Skin of body (tissue), 2 donors: ENCODE data around the gene PDCD6IP. TPM values are rescaled to one million over a fixed set of nuclear protein-coding genes. Genes with fewer than 3 reads are reported as not detected.
"Not testable (repeated sequence)": the region's sequence is repeated elsewhere in the genome, so short reads cannot be mapped to it uniquely, and the experiment has no call there.

ENCODE experiments used
- DNase-seq: peaks from one replicate; lab custom pipeline; 2025; lab: John Stamatoyannopoulos, UW
- total RNA-seq: library from RNA; depleted of rRNA; stranded (reverse); fragments of >200 nt; gene quantifications from one replicate; pipeline ENCODE4 v1.2.3, GENCODE V29; 2014

PDCD6IP gene, protein sequence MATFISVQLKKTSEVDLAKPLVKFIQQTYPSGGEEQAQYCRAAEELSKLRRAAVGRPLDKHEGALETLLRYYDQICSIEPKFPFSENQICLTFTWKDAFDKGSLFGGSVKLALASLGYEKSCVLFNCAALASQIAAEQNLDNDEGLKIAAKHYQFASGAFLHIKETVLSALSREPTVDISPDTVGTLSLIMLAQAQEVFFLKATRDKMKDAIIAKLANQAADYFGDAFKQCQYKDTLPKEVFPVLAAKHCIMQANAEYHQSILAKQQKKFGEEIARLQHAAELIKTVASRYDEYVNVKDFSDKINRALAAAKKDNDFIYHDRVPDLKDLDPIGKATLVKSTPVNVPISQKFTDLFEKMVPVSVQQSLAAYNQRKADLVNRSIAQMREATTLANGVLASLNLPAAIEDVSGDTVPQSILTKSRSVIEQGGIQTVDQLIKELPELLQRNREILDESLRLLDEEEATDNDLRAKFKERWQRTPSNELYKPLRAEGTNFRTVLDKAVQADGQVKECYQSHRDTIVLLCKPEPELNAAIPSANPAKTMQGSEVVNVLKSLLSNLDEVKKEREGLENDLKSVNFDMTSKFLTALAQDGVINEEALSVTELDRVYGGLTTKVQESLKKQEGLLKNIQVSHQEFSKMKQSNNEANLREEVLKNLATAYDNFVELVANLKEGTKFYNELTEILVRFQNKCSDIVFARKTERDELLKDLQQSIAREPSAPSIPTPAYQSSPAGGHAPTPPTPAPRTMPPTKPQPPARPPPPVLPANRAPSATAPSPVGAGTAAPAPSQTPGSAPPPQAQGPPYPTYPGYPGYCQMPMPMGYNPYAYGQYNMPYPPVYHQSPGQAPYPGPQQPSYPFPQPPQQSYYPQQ
- total RNA-seq: 114 TPM

DNA sequence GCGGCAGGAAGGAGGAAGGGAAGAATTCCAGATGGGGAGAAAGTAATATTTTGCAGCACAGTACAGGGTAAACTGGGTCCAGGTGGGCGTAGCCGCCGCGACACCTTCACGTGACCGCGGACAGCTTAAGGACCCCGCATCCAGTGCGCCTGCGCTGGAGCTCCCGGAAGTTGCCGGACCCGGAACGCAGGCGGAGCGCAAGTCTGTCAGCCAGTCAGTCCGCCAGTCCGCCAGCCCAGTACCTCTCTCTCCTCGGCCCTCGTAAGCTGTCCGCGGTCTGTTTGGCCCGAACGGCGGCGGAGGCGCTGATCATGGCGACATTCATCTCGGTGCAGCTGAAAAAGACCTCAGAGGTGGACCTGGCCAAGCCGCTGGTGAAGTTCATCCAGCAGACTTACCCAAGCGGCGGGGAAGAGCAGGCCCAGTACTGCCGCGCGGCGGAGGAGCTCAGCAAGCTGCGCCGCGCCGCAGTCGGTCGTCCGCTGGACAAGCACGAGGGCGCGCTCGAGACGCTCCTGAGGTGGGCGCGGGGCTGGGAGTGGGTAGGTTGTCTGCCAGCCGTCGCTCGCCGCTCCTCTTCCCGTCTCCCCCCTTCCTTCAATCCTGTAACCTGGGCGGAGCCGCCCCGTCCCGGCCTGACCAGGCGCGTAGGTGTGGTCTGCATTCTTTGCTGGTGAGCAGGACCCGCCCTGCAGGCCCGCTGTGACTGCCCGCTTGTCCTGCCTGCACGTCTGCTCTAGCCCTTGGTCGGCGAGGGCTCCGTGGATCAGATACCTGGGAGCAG lies at the start of gene PDCD6IP:
Gene PDCD6IP (plus strand): TSS at position 213 of the 784 bp plus-strand sequence. CDS start 99 bp downstream, at position 312.
- peak; percentile 82 for DNase-seq

DNA sequence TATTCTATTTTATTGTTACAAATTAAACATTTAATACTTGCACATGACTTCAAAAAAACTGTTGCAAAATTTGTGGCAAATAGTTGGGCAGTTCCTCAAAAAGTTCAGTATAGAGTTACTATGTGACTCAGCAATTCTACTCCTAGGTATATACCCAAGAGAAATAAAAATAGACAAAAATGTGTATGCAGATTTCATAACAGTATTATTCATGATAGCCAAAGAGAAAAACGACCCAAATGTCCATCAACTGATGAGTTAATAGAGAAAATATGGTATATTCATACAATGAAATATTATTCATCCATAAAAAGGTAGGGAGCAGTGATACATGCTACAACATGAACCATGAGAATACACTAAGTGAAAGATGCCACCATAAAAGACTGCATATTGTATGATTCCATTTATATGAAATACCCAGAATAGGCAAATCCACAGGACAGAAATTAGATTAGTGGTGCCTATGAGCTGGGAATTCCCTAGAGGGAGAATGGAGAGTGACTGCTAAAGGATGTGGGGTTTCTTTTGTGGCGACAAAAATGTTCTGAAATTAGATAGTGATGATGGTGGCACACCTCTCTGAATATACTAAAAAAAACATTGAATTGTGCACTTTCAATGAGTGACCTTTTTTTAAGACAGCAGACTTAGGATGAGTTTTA lies 48.8 kb upstream of the PDCD6IP start:
- DNase-seq: no peak

DNA sequence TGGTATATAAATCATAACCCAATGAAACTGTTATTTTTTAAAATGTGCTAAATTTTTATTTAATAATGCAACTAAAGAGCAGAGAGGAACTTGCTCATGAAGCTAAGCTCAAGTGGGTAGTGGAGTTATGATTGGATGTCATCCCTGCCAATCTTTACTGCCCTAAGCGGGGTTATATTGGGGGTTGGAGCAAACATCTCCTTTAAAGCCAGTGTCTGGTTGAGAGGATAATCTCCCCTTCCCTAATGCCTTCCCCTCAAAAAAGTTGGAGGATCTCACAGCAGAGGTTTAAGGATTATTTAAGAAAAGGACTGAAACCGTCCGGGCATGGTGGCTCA lies 48.2 kb upstream of the PDCD6IP start:
- DNase-seq: no peak

DNA sequence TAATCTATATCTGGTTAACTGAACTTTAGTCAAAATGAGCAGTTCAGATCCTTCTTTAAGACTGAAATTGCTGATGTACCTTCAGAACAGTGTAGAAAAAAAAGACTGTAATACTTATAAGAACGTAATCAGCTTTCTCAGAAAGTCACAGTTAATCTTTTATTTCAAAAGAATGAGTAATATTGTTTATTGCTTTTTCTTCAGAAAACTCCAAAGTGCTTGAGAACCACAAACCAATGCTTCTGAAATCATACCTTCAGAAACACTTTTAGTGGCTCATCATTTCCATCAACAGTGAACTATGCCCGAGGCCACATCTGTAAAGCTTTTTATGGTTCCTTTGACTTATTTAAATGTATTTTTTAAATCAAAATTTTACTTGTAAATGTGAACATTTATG lies 47.1 kb upstream of the PDCD6IP start:
- DNase-seq: no peak

DNA sequence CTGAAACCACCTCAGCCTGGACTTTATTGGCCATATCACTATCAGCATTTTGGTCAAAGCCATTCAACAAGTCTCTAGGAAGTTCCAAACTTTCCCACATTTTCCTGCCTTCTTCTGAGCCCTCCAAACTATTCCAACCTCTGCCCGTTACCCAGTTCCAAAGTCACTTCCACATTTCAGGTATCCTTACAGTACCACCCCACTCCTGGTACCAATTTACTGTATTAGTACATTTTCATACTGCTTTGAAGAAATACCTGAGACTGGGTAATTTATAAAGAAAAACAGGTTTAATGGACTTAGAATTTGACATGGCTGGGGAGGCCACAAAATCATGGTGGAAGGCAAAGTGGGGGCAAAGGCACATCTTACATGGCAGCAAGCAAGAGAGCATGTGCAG lies 44.0 kb upstream of the PDCD6IP start:
- DNase-seq: not testable (repeated sequence)

DNA sequence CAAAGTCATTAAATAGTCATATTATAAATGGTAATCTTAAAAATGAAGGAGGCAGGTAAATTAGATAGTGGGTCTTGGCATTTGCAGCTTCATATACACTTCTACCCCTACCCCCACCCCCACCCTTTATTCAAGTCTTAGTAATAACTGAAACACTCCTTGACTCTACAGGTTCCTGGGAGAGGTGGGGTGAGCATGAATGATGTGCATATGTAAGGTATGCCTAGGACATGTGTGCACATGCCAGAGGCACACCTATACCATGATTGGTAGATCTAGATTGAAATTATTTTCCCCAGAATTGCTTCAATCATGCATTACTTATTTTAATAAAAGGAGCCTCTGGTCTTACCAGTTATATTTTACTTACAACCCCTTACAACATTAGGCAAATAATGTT lies 40.1 kb upstream of the PDCD6IP start:
- no peak for DNase-seq

DNA sequence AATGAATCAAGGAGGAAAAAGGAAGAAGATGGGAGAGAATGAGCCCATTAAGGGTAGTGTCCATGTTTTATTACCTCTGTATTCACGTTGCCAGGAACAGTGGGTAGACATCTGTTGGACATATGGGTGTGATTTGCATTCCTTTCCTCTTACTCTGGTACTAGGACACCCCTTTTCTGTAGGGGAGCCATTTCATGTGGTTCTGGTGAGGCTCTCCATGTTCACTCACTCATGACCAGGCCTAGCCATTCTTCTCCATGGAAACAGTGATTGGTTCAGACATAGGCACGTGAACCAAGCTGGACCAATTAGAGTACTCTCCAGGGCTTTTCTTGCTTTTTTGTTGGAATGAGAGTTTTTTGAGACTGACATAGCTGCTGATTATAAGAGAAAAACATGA lies 39.6 kb upstream of the PDCD6IP start:
- DNase-seq: no peak

DNA sequence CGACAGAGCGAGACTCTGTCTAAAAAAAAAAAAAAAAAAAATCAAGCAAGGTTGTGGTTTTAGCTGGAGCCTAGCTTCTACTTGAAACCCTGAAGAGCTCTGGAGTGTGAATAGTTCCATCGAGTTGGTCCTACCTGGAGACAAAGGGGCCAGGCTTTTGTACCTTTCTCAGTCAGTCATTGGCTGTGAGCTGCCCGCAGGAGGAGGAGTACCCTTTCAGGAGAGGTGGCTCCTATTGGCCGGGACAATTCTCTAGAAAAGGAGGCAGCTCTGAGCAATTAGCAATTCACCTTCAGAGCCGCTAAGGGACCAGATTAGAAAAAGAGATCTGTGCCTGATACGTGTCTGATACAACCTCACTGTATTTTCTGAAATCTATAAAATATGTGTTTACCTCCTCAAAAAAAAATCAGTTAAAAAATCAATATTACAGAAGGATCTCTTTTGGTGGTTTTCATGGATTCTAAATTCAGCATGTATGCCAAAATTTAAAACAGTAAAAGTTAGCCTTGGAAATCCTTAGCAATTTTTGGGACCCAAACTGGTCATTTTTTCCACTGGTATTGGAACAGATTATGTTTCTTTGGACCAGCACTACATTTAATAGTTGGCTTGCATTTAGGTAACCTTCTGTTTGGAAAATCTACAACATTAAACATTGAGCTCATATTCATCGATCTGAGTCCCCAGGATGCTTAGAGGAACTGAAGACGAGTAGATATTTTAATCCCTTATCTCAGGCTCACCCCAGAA lies 29.7 kb upstream of the PDCD6IP start:
- DNase-seq: no peak

DNA sequence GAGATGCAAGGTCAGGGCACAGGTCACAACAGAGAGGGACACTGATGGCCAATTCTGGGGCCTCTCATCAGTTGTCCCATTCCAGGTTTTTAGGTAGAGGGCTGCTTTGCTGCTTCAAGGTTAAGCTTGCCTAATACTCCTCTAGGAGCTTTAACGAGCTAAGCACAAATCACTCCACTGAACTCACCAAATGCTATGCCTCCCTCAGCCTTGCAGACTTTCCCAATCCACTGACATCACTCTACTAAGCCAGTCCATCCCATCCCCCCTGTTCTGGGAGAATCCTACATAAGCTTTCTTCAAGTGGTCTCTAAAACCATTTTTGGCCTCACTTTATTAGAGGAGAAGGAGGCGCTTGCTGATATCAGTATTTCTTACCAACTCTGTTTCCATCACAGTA lies 24.8 kb upstream of the PDCD6IP start:
- DNase-seq: no peak

DNA sequence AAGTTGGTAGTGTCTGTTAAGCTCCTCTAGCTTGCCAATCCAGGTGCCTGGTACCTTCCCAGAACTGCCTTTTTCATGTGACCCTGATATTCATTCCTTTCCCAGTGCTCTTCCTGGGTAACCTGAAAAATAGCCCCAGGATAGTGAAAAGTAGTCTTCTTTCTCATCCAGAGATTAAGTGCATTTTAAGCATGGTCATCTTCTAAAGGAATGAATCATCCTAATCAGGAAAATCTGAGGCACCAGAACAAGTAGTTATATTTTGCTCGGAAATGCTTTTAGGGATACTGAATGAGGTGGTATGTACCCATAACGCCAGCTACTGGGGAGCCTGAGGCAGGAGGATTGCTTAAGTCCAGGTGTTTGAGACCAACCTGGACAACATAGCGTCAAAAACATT lies 23.1 kb upstream of the PDCD6IP start:
- no peak for DNase-seq

DNA sequence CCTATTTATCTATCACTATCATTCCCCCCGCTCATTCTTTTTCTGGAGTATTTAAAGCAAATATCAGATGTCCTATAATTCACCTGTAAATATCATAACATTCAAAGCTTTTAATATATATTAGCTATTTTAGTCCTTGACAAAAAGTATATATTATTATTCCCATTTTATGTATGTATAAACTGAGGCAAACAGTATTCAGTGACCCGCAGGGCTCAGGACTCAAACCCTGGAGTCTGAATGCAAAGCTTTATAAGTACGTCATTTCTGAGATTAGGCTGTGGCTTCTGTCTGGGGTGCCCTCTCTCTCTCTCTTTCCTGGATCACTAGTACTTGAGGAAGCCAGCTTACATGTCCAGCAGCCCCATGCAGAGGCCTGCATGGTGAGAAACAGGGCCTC lies 20.4 kb upstream of the PDCD6IP start:
- DNase-seq: no peak

DNA sequence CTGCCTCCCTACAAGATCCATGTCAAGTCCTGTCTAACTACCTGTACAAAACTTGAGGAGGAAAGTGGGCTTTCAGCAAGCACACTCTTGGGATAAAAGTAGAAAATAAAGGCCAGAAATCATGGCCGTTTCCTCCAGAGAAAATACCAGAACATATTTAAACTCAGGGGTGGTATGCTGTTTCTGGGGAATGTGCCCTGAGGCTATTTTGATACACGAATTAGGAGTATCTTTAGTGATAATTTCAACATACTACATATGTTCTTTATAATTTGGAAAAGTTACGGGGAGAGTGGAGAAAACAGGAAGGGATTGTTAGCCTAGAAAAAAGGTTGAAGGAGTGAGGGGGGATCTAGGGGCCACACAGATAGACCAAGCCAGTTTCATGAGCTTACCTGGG lies 18.7 kb upstream of the PDCD6IP start:
- no peak for DNase-seq

DNA sequence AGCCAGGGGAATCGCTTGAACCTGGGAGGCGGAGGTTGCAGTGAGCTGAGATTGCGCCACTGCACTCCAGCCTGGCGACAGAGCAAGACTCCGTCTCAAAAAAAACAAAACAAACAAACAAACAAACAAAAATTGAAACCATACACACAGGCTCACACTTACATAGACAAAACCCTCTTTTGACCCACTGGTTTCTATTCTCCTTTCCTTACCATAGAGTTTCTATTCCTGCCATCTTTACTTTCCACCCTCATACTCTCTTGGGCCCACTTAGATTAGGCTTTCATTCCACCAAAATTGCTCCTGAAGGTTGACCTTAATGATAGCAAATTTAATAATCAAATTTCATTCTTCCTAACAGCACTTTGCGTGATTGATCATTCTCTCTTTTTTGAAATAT lies 17.0 kb upstream of the PDCD6IP start:
- not testable (repeated sequence) for DNase-seq

DNA sequence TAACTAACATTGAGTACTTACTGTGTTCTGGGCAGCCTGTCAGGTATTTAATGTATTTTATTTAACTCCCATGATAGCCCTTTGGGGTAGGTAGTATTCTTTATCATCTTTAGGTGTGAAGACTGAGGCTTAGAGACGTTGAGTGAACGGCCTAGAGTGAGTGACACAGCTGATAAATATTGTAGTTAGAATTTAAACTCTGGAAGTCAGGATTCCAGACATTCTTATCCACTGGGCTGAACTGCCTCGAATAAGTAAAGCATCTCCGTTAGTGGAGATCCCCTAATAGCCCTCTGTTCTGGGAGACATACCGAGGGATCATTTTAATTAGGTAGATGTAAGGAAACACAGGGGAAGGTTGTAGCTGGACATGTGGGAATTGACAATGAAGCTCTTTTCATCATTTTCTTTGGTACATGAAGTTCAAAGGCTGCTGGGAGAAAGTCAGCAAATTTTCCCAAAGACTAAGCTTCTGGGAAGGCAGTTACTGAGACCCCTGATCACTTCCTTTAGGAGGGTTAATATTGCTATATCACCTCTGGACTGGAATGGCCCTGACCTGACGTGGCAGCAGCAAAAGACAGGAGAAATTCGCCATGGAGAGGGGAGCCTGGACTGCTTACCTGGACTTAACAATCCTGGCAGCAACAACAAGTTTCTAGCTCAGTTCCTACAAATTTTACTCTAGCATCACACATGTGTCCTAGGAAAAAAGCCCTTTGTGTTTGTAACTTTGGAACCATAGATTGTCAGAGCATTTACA lies 11.7 kb upstream of the PDCD6IP start:
- DNase-seq: no peak

DNA sequence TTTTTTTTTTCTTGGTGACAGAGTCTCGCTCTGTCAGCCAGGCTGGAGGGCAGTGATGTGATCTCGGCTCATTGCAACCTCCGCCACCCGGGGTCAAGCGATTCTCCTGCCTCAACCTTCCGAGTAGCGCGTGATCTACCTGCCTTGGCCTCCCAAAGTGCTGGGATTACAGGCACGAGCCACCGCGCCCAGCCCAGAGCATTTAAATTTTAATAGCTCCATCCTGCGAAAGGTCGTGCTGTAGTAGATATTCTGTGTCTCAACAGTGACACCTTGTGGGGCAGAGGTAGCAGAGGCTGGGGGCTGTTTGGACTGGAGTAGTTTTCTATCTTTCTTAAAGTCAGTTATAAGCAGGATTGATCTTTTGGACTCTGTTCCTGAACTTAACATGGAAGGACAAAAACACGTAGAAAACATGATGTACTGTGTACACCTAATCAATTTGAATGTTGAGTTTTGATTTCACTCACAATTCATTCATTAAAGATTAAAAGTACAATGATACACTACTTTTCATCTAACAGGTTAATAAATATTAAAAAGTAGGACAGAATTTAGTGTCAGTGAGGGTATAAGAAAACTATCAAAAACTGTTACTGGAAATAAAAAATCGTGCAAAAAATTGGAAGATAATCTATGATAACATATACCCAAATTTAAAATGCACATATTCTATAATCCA lies 11.0 kb upstream of the PDCD6IP start:
- peak; percentile 4 for DNase-seq

DNA sequence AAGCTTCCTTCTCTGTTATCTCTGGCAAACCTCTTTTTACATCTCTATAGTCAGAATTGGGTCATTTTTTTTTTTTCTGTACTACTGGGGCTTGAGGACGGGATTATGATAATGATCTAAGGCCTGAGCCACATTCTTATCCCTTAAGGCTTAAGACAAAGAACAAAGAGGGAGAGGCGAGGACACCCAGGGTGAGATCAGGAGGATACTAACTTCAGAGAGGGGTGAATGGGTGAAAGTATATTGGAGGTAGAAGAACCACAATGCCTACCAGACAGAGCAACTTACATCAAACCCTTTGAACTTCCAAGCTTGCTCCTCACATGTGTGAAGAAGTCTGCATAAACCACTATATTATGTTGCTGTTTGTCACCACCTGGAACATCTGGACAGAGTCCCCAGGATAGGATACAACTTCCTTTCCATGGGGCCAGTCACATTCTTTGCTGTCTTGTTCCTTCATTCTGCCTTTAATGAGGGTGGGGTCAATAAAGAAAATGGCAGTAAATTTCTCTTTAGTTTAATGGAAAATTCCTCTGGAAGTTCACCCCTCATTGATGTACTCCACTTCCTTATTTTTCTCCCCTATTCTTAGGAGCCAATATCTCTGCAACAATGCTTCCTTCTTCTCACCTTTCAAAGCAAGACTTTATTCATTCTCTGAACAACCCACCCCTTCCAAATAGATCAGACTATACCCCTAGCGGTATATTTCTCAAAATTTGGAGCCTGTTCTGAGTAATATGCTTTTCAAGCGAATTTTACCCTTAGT lies 9.1 kb upstream of the PDCD6IP start:
- no peak for DNase-seq

DNA sequence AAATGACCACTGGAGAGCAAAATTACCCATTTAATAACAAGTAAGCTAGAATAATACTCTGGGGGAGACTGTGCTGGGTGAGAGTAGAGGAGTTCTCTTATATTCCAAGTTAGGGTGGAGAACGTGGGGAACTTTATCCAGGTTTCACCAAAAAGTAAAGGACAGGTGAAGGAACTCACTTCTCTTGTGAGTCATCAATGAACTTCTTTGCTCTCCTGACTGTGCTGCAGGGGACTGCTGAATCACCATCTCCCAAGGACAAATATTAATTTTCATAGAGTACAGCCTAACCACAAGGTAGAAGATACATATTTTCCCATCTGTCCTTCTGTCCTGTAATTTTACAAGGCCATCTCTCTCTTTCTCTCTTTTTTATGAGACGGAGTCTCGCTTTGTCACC lies 8.3 kb upstream of the PDCD6IP start:
- no peak for DNase-seq

DNA sequence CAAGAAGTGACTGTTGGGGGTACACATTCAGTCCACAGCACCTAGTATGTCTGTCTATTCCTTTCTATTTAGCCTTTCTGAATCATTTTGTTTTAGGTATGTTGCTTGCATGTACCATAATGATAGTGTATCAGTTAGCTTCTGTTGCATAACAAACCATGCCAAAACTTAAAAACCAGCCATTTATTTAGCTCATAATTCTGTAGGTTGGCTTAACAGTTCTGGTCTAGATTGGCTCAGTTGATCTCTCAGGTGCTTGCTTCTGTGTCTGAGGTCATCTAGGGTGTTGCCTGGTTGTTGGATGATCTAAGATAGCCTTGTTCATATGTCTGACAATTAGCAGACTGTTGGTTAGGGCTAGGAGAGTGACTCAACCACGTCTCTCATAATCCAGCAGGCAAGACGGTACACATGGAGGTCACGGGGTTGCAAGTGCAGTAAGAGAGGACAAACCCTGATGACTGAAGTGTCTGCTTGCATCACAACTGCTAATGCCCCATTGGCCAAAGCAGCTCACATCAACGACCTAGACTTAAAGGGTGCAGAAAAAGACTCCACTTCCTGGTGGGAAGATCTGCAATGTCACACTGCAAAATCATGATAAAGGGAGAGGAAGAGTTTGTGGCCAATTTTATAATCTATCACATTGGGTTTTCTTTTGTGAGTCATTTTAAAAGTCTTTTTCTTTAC lies 6.8 kb upstream of the PDCD6IP start:
- DNase-seq: no peak
